NCI-H226 (cell line): ENCODE measurements around the gene SRC.
"Not testable (repeated sequence)": the region's sequence is repeated elsewhere in the genome, so short reads cannot be mapped to it uniquely, and the experiment has no call there.

ENCODE experiments used
- DNase-seq: peaks from one replicate; pipeline ENCODE4 v3.0.0-alpha.2; 2015

The SRC gene

DNA sequence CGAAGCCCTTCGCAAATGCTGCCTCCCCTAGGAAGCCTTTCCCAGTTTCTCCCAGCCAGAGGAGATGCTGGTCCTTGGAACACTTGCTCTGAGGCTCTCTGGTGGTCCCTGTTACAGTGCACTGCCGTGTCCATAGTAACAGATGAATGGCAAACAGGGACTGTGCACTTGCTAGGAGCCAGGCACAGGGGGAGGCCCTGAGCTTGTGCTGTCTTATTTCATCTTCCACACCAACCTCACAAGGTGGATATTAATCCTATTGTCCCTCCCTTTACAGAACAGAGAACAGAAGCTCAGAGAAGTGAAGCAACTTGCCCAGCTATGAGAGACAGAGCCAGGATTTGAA, 19.0 kb downstream of the SRC start:
- DNase-seq: no peak

DNA sequence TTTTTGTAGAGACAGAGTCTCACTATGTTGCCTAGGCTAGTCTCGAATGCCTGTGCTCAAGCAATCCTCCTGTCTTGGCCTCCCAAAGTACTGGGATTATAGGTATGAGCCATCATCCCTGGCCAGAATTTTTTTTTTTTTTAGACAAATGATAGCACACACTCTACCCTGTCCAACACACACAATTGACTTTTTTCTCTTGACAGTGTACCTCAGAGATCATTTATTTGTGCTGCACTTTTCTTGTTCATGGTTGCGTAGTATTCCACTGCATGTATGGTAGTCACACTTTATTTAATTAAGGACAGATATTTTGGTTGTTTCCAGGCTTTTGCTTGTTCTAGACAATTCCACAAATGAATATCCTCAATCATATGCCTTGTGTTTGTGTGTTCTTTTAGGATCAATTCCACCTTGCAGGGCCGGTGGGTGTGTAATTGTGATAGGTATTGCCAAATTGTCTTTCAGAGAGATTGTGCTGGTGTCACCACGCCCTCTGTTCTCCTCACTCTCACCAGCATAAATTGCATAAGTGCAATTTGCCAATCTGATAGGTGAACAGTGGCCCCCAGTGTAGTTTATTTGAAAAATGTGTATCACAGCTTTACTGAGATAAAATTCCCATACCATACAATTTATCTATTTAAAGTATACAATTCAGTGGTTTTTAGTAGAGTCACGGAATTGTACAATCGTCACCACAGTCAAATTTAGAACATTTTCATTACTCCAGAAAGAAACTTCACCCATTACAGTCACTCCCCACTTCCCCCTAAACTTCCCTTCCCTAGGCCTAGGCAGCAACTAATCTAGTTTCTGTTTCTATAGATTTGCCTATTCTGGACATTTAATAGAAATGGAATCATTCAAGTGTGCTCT, 20.1 kb downstream of the SRC start:
- no peak for DNase-seq

DNA sequence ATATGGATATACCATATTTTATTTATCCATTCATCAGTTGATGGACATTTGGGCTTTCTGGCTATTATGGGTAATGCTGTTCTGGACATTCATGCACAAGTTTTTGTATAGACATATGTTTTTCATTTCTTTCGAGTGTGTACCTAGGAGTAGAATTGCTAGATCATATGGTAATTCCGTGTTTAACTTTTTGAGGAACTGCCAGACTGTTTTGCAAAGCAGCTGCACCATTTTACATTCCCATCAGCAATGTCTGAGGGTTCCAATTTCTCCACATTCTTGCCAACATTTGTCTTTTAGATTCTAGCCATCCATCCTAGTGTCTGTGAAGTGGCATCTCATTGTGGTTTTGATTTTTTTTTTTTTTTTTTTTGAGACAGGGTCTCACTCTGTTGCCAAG, 20.8 kb downstream of the SRC start:
- DNase-seq: no peak

DNA sequence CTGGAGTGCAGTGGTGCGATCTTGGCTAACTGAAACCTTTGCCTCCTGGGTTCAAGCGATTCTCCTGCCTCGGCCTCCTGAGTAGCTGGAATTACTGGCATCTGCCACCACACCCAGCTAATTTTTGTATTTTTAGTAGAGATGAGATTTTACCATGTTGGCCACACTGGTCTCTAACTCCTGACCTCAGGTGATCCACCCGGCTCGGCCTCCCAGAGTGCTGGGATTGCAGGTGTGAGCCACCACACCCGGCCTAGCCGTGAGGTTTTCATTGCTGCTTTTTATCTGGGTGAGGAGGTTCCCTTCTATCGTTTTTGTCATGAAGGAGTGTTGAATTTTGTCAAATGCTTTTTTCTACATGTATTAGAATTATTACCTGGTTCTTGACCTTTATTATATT, 23.9 kb downstream of the SRC start:
- no peak for DNase-seq

DNA sequence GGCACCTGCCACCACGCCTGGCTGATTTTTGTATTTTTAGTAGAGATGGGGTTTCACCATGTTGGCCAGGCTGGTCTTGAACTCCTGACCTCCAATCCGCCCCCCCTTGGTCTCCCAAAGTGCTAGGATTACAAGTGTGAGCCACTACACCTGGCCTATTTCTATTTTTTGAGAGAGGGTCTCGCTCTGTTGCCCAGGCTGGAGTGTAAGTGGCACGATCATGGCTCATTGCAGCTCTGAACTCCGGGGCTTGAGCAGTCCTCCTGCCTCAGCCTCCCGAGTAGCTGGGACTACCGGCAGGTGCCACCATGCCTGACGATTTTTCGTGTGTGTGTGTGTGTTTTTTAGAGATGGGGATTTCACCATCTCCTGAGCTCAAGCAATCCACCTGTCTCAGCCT, 25.9 kb downstream of the SRC start:
- not testable (repeated sequence) for DNase-seq

DNA sequence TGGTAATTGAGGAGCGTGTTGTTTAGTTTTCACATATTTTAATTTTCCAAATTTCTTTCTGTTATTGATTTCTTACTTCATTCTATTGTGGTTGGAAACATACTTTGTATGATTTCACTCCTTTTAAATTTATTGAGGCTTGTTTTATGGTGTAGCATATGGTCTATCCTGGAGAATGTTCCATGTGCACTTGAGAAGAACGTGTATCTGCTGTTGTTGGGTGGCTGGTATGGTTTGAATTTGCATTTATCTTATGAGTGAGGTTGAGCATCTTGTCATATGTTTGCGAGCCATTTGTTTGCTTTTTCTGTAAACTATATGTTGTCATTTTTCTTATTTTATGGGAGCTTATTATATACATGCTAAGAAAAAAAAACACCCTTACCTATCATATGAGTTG, 26.5 kb downstream of the SRC start:
- DNase-seq: no peak

DNA sequence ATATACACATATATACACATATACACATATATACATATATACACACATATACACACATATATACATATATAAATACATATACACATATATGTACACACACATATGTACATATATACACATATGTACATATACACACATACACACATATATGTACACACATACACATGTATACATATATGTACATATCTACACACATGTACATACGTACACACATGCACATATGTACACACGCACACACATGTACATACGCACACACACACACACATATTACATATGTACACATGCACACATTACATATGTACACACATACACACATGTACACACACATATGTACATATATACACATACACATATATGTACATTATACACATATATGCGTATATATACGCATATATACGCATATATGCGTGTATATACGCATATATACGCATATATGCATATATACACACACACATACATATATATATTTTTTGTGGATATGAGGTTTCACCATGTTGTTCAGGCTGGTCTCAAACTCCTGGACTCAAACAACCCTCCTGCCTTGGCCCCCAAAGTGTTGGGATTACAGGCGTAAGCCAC, 27.2 kb downstream of the SRC start:
- DNase-seq: no peak

DNA sequence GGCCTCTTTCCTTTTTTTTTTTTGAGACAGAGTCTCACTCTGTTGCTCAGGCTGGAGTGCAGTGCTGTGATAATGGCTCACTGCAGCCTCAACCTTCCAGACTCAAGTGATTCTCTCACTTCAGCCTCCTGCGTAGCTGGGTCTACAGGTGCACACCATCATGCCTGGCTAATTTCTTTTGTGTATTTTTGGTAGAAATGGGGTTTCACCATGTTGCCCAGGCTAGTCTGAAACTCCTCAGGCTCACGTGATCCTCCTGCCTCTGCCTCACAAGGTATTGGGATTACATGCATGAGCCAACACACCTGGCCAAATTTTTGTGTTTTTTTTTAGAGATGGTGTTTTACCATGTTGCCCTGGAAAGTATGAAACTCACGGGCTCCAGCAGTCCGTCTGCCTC, 29.3 kb downstream of the SRC start:
- no peak for DNase-seq

DNA sequence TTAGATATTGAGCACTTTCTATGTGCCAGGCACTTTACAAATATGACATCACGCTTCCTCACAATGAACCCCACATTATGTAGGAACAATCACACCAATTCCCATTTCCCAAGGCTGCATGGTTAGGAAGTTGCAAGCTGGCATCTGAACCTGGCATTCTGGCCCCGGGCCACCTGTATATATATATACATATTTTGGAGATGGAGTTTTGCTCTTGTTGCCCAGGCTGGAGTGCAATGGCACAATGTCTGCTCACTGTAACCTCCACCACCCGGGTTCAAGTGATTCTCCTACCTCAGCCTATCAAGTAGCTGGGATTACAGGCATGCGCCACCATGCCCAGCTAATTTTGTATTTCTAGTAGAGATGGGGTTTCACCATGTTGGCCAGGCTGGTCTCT, 30.4 kb downstream of the SRC start:
- DNase-seq: no peak

DNA sequence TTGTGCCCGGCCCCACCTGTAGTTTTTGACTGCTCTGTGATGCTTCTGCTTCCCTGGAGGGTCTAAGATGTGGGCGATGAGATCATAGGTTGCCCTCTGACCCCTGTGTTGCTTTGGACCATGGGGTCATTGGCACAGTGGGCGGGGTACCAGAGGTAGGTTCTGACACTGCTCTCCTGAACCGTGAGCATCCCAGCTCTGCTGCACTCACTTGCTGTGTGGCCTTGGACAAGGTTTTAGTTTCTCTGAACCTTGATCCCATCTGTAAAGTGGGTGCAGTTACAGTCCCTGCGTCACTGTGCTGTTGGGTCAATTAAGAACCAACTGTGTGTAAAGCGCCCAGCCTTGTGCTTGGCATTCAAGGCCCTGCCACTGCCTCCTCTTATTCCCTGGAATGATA, 30.9 kb downstream of the SRC start:
- DNase-seq: no peak

DNA sequence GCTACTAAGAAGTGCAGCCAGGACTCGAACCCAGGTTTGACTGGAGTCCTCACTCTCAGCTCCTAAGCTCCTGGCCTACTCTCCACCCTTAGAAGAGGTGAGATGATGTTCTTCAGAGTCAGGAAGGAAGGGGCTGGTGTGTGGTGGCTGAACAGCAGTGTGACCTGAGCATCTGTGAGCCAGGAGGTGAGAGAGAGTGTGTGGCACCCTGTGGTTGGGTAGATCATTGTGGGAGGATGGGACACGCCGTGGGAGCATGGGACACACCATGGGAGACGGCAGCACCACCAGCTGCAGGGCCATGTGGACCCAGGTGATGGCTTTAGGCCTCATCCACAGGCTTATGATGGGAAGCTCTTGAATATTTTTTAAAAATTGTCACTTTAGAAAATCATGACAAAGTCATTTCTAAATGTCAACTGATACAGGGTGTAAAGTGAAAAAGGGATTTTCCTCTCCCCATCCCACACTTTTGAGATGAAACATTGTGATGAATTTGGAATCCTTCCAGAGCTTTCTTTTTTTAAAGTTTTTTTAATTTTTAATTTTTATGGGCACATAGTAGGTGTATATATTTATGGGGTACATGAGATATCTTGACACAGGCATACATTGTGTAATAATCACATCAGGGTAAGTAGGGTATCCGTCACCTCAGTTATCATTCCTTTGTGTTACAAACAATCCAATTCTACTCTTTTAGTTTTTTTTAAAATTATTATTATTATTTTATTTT, 31.6 kb downstream of the SRC start:
- no peak for DNase-seq

DNA sequence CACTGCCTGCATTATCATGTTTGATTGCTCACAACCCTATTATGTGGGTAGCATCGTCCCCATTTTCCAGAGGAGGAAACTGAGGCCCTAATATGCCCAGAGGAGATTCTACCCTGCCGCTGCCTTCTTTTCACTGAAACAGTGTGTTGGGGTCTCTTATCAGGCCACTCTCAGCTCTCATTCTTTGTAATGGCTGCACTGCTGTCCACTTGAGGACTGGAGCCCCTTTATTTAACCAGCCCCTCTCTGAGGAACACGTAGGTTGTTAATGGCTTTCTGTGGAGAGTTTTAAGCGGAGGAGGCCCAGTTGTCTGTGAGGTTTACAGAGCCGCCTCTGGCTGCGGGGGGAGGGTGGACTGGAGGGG, 32.5 kb downstream of the SRC start:
- DNase-seq: no peak

DNA sequence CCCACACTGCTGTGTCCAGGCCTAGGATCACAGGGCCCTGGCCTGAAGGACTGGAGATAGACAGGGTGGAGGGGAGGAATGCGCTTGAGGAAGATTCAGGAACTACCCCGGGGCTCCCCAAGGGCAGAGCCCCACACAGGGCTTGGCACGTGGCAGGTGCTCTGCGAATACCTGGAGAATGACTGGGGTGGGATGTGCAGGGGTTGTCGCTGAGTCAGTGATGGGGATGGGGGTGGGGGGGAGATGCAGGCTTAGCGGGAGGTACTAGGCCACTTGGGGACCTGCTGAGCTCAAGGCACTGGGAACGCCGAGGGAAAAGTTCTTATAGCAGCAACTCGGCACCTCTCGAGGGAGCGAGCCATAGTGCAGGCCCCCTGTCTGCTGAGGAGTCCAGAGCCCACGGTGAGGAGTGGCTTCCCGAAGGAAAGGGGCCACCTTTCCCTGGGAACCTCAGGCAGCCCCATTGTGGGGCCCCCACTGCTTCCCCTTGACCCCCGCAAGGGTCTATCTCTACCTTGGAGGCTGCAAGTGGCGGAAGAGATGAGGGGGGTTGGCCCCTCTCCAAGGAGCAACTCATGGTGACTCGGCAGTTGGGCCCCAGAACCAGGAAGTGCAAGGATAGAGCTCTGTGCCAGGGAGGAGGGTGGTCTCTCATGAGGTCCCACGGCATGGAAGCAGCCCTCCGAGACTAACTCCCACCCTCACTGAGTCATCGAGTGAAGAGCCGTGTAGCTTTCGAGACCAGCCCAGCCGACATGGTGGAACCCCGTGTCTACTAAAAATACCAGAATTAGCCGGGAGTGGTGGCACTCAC, 33.1 kb downstream of the SRC start:
- peak; percentile 26 for DNase-seq

DNA sequence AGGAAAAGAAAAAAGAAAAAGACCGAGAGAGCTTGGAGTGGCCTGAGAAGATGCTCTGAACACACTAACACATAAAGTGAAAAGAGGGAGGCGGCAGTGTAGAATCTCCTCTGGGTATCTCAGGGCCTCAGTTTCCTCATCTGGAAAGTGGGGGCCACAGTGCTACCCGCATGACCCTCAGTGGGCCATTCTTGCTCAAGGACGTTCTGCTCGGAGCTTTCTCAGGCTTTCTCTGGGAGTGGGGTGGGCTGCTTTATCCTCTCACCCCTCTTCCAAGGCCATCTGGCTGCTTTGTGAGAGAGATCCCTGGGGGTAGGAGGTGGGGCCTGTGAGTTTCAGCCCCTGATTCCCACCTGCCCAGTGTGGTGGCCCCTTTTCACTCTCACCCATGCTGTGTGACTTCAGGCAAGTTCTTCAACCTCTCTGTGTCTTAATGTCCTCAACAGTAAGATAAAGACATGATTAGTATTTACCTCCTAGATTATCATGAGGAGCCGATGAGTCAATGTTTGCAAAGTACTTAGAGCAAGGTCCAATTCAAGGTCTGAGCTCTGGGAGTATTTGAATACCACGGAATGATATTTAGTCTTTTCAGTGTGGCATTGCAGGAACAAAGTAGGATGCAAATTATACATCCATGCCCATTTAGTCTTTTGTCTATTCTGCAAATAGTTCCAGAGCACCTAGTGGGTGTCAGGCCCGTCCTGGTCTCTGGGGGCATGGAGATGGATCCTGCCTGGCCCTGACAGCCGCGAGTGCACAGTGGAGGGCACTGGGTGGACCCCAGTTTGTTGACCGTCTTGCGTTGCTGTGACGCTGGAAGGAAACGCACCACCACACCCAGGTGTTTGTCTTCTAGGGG, 34.3 kb downstream of the SRC start:
- no peak for DNase-seq

DNA sequence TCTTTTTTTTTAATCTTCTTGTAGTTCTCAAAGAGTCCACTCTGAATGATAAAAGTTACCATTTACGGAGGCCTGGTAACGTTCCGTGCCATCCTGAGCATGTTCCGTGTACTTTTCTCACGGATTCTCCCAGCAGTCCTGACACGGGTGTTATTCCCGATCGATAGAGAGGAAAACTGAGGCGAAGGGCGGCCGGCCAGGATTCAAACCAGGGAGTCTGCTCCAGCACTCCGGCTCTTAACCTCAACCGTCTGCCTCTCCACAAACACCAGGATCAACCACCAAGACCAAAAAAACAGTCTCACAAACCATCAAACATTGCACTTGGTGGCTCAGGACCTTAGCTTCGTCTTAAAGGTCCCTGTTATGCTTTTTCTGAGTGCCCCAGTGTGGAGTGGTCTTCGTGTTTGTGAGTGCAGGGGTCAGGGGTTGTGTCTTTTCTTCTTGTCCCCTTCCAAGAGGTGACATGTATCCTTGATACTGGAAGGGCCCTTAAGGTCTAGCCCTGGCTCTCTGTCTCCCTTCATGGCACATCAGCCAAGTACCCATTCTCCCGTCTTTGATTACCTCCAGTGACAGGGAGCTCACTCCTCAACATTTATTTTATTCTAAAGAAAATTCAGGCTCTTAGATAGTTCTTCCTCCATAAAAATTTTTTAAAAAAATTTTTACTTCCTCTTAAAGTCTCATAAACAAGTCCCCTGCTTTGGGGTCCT, 35.1 kb downstream of the SRC start:
- DNase-seq: no peak

DNA sequence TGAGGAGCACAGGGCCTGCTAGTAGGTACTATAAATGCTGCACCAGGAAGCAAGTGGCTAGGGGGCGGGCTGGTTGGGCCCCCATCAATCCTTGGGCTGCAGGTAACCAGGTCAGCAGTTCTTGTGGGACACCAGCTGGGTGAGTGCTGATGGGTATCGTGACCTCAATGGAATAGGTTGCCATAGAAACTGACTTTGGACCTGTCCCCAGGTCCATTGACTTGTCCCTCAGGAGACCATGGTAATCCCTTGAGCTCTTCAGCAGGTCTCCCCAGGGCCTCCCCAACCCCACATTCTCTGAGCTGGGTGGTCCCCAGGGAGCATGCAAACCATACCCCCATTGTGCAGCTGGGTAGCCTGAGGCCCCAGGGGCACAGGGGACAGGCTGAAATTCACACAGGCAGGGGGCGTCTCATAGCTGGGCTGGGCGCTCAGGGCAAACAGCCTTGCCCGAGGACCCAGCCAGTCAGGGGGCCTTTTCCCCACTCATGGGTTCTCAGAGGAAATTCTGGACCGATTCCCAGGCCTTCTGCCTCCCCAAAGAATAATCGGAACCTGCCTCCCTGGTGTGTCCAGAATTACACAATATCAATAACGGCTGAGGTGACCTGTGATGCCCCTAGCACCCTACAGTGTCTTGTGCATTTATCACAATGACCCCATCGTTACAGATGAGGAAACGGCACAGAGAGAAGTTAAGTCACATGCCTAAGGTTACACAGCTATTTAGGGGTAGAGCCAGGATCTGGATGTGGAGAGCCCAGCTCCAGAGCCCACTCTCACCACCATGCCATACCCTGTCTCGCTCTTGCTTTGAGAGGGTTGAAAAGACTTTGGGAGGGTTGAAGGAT, 35.9 kb downstream of the SRC start:
- no peak for DNase-seq

DNA sequence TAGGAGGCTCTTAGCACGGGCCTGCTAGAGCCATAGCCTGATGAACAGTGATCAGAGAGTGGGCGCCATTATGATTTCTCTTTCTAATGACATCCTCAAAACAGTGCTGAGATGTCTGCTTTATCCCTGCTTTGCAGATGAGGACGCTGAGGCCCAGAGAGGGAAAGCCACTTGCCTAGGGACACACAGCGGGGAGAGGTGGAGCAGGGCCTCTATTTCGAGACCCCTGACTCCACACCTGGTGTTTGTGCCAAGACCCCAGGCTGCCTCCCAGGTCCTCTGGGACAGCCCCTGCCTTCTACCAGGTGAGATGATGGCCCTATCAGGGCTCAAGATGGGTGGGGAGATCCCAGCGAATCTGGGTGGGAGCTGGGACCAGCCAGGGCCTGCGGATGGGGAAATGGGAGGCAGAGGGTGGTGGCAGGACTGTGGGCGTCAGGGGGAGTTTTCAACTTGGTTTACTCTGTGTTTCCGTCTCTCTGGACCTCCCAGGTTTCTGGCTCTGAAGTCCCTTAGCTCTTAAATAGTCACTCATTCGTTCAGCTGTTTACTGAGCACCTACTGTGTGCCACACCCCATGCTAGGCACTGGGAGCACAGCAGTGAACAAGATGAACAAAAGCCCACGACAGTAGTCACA, 36.7 kb downstream of the SRC start:
- no peak for DNase-seq

DNA sequence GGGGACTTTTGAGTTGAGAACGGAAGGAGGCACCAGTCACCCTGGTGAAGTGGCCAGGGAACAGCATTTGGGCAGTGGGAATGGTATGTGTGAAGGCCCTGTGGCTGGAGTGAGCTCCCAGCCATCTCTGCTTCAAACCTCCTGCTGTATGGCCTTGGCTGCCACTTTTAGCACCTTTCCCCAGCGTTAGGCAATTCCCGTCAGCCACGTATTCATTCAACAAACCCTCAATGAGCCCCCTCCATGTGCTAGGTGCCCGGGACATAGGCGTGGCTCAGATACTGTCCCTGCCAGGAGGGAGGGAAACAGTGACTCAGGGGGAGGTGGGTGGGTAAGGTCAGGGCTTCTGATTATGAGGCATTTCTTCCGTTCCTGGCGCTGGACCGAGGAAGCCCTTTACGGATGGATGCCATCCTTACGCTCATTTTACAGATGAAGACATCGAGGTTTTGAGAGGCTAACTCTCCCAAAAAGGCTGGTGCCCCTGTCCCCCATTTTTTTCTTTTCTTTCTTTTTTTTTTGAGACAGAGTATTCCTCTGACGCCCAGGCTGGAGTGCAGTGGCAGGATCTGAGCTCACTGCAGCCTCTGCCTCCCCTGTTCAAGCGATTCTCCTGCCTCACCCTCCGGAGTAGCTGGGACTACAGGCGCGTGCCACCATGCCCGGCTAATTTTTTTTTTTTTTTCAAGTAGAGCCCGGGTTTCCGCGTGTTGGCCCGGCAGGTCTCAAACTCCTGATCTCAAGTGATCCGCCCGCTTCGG, 37.5 kb downstream of the SRC start:
- no peak for DNase-seq

DNA sequence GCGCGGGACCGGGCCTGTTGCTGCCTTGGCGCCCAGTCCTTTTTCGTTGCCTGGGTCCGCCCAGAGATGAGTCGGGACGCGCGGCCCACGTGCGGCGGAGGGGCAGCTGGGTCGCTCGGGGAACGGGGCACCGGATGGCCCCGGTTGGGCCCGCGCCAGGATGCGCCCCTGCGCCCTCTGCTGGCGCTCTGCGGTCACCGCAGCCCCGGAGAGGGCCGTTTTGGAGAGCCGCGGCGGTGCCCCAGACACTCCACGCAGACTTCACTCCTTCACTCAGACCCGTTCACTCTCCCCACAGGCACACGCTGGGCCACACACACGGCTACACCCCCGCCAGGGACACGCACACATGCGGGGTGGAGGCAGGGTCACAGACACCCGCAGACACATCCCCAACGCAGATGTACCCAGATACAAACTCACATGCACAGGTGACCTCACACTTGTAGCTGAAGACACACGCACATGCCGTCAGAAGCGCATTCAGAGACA, 38.8 kb downstream of the SRC start:
- DNase-seq: no peak
